Neural cell (in vitro differentiated cells): ENCODE results near the gene RANBP1.

ENCODE experiments used
- CTCF ChIP-seq: fragments of 450-650 bp; IDR thresholded peaks from 2 replicates; pipeline ENCODE4 v1.5.1; 2014; ENCODE audit warnings: antibody characterized with exemption, mild to moderate bottlenecking, moderate library complexity; ENCODE audit not compliant: poor library complexity, severe bottlenecking
- EP300 ChIP-seq: fragments of 450-650 bp; conservative IDR thresholded peaks from 2 replicates; pipeline ENCODE4 v1.6.1; 2014; ENCODE audit warnings: antibody characterized with exemption, mild to moderate bottlenecking, moderate library complexity; ENCODE audit not compliant: poor library complexity, severe bottlenecking
- EZH2 ChIP-seq: fragments of 200-600, 300-800 bp; shearing (Covaris generic), sonication (generic); IDR thresholded peaks from 2 replicates; pipeline ENCODE4 v1.6.1; 2014; ENCODE audit warnings: antibody characterized with exemption, low read length, borderline replicate concordance, mild to moderate bottlenecking; ENCODE audit not compliant: insufficient read depth, poor library complexity, severe bottlenecking
- MXI1 ChIP-seq: fragments of 450-650 bp; conservative IDR thresholded peaks from 2 replicates; pipeline ENCODE4 v1.6.1; 2014; ENCODE audit warnings: antibody characterized with exemption, mild to moderate bottlenecking; ENCODE audit not compliant: poor library complexity, severe bottlenecking
- POLR2AphosphoS5 ChIP-seq: IDR thresholded peaks from 2 replicates; pipeline ENCODE4 v1.6.1; 2012
- RAD21 ChIP-seq: fragments of 450-650 bp; conservative IDR thresholded peaks from 2 replicates; pipeline ENCODE4 v1.6.1; 2014; ENCODE audit warnings: antibody characterized with exemption, mild to moderate bottlenecking, moderate library complexity
- REST ChIP-seq: IDR thresholded peaks from 2 replicates; pipeline ENCODE4 v1.6.1; 2012; ENCODE audit warnings: borderline replicate concordance
- SMC3 ChIP-seq: fragments of 450-650 bp; conservative IDR thresholded peaks from 2 replicates; pipeline ENCODE4 v1.6.1; 2014; ENCODE audit warnings: antibody characterized with exemption, mild to moderate bottlenecking, moderate library complexity; ENCODE audit not compliant: poor library complexity
- TAF1 ChIP-seq: IDR thresholded peaks from 2 replicates; pipeline ENCODE4 v1.6.1; 2012; ENCODE audit warnings: low read depth

- TF ChIP-seq CTCF (no peak), EP300 (no peak), POLR2AphosphoS5 (peak; percentile 46), TAF1 (peak; percentile 12), EZH2 (no peak), SMC3 (no peak), RAD21 (no peak), REST (no peak), MXI1 (no peak)
Measured at GRCh38 chr22:20080776-20081654, 34.9 kb upstream of the RANBP1 start.
